CD14-positive monocyte (primary cell): Measurements from ENCODE around the gene MT1X. TPM values are rescaled to one million over a fixed set of nuclear protein-coding genes. Genes with fewer than 3 reads are reported as not detected.

Experiments used
- DNase-seq, 3 donors: peaks; one replicate each; pipeline ENCODE4 v3.0.0-alpha.2; 2011 to 2022
- H2AFZ ChIP-seq: 2 replicates; pipeline ENCODE4 v1.6.0; 2012; ENCODE audit warnings: mild to moderate bottlenecking, low read depth, low read length, inconsistent platforms; ENCODE audit not compliant: insufficient read depth, poor library complexity, severe bottlenecking
- H3K27ac ChIP-seq, 2 donors: 1 replicate in 1 of 2; 2 replicates in 1 of 2; pipeline ENCODE4 v1.5.1; 2012 to 2013; ENCODE audit warnings: low read length in 2 of 2, control low read depth in 1 of 2, inconsistent platforms in 1 of 2, low read depth in 1 of 2, mild to moderate bottlenecking in 1 of 2
- H3K27me3 ChIP-seq, 2 donors: one replicate each; pipeline versions ENCODE4 v1.6.0 to v1.6.1; 2011 to 2013; ENCODE audit warnings: low read length in 2 of 2; ENCODE audit not compliant: control insufficient read depth in 2 of 2, insufficient read depth in 2 of 2
- H3K36me3 ChIP-seq, 2 donors: replicated peaks in 1 of 2; 1 replicate in 1 of 2; 2 replicates in 1 of 2; pipeline versions ENCODE4 v1.5.1 to v1.6.1; 2012 to 2013; ENCODE audit warnings: low read length in 2 of 2, control low read depth in 1 of 2, inconsistent platforms in 1 of 2, mild to moderate bottlenecking in 1 of 2; ENCODE audit not compliant: insufficient read depth in 2 of 2, control insufficient read depth in 1 of 2
- H3K4me1 ChIP-seq, 2 donors: 1 replicate in 1 of 2; 2 replicates in 1 of 2; pipeline versions ENCODE4 v1.5.1 to v1.6.1; 2012 to 2013; ENCODE audit warnings: low read length in 2 of 2, control low read depth in 1 of 2, inconsistent platforms in 1 of 2, mild to moderate bottlenecking in 1 of 2, moderate library complexity in 1 of 2; ENCODE audit not compliant: insufficient read depth in 2 of 2, control insufficient read depth in 1 of 2
- H3K4me2 ChIP-seq: replicated peaks from 2 replicates; pipeline ENCODE3; 2012; ENCODE audit warnings: low read length, moderate library complexity, mild to moderate bottlenecking; ENCODE audit not compliant: poor library complexity, severe bottlenecking; ENCODE audit errors: extremely low read depth
- H3K4me3 ChIP-seq, 3 experiments: fragments of 200-600 bp in 1 of 3; sonication (generic) in 1 of 3; replicated peaks in 1 of 3; 1 replicate in 2 of 3; 2 replicates in 1 of 3; pipeline ENCODE4 v1.5.1; 2011 to 2013; ENCODE audit warnings: low read length in 3 of 3, mild to moderate bottlenecking in 3 of 3, control low read depth in 2 of 3, low read depth in 2 of 3, inconsistent platforms in 1 of 3, moderate library complexity in 1 of 3
- H3K79me2 ChIP-seq: 2 replicates; pipeline ENCODE4 v1.6.0; 2012; ENCODE audit warnings: mild to moderate bottlenecking, control low read depth, inconsistent platforms, low read length, moderate library complexity; ENCODE audit not compliant: insufficient read depth
- H3K9ac ChIP-seq: 2 replicates; pipeline ENCODE4 v1.6.0; 2017; ENCODE audit warnings: low read length, mild to moderate bottlenecking; ENCODE audit not compliant: insufficient read depth, poor library complexity, severe bottlenecking
- H3K9me3 ChIP-seq, 2 donors: replicated peaks in 1 of 2; 1 replicate in 1 of 2; 2 replicates in 1 of 2; pipeline versions ENCODE4 v1.5.1 to v1.6.1; 2012 to 2013; ENCODE audit warnings: low read length in 2 of 2, control low read depth in 1 of 2; ENCODE audit not compliant: control insufficient read depth in 1 of 2, insufficient read depth in 1 of 2
- H4K20me1 ChIP-seq: 2 replicates; pipeline ENCODE4 v1.6.0; 2012; ENCODE audit warnings: mild to moderate bottlenecking, low read length, control low read depth, moderate library complexity; ENCODE audit not compliant: insufficient read depth
- H3K27ac Mint-ChIP-seq, 7 donors: one replicate each; pipeline ENCODE4 v1.8.0; 2020; ENCODE audit warnings: mild to moderate bottlenecking in 7 of 7, mixed read lengths in 7 of 7, moderate library complexity in 6 of 7, inconsistent platforms in 2 of 7
- H3K27me3 Mint-ChIP-seq, 3 donors: one replicate each; pipeline ENCODE4 v1.8.0; 2021 to 2022; ENCODE audit warnings: low read depth in 3 of 3, mild to moderate bottlenecking in 3 of 3, mixed read lengths in 3 of 3, moderate library complexity in 3 of 3, inconsistent platforms in 1 of 3
- H3K36me3 Mint-ChIP-seq, 2 donors: one replicate each; pipeline ENCODE4 v1.8.0; 2020; ENCODE audit warnings: mixed read lengths in 2 of 2, inconsistent platforms in 1 of 2, mild to moderate bottlenecking in 1 of 2
- H3K4me1 Mint-ChIP-seq: one replicate; pipeline ENCODE4 v1.8.0; 2020; ENCODE audit warnings: mild to moderate bottlenecking, mixed read lengths
- H3K4me3 Mint-ChIP-seq, 2 donors: one replicate each; pipeline ENCODE4 v1.8.0; 2020; ENCODE audit warnings: mild to moderate bottlenecking in 2 of 2, mixed read lengths in 2 of 2, moderate library complexity in 1 of 2
- H3K9me3 Mint-ChIP-seq, 7 donors: one replicate each; pipeline ENCODE4 v1.8.0; 2020 to 2022; ENCODE audit warnings: mixed read lengths in 7 of 7, mild to moderate bottlenecking in 6 of 7, moderate library complexity in 6 of 7, inconsistent platforms in 2 of 7
- CTCF ChIP-seq: fragments of 200-600 bp; IDR thresholded peaks from one replicate; pipeline ENCODE4 v1.8.0; 2022; ENCODE audit warnings: antibody characterized with exemption, mild to moderate bottlenecking
- WGBS: methylation state at CpG from one replicate; pipeline ENCODE4 v1.1.5; 2013; ENCODE audit warnings: missing lambda C conversion rate; ENCODE audit not compliant: insufficient coverage; 5-methylcytosine and 5-hydroxymethylcytosine counted together
- intact Hi-C, 2 donors: fragments of 100-400 bp; cut with micrococcal nuclease; formaldehyde crosslinking; loops; one replicate each; pipeline versions ENCODE4 v1.15.0 to v1.15.1; 2023
- polyA plus RNA-seq, 3 donors: library from polyadenylated mRNA; depleted of rRNA in 1 of 3; unstranded in 2 of 3; stranded (reverse) in 1 of 3; fragments of 300-500 nt in 2 of 3; fragments of >200 nt in 1 of 3; fragmentation: Illumina TruSeq in 2 of 3; gene quantifications; 1 replicate in 2 of 3; 2 replicates in 1 of 3; pipeline ENCODE4 v1.2.3, GENCODE V29; 2012 to 2021

MT1X gene
- polyA plus RNA-seq, 3 donors, result 34.5 to 87.9 (median 55.4) TPM

DNA sequence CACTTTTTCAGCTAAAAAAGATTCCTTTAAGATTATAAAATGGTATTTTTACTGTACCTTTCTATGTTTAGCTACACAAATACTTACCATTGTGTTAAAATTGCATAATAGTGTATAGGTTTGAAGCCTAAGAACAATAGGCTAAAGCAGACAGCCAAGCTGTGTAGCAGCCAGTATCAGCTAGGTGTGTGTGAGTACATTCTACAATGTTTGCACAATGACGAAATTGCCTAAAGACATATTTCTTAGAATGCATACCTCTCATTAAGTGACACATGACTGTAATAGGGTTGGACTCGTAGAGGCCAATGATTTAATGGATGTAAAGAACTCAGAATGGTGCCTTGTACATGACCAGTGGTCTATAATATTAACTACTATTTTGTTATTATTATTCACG, 32.5 kb upstream of the MT1X start:
- H3K27me3 Mint-ChIP-seq, result peaks cover 50 to 71% (median 51%) of the 10 kb centered on the region in 3 donors
- no peak overlapping the region for H3K9ac ChIP-seq
- no peak overlapping the region for H3K4me2 ChIP-seq

GRCh38 chr16:56651586-56651985, 30.7 kb upstream of the MT1X start, which contains the start of gene MT1B:
MT1B (plus strand) TSS chr16:56651886; CDS start chr16:56651954, 68 bp downstream.
- Mint-ChIP-seq H3K36me3 (no peaks in the 10 kb centered on the region), H3K9me3 (peaks cover 0 to 6% (median 0%) of the 10 kb centered on the region in 7 donors), H3K4me1 (peaks cover 2% of the 10 kb centered on the region), H3K4me3 (no peak within 1 kb of the TSS), H3K27ac (peak within 1 kb of the TSS in 2 of 7 donors; percentile 33 to 41), H3K27me3 (peaks cover 39 to 57% (median 43%) of the 10 kb centered on the region in 3 donors)
- TF ChIP-seq CTCF, result no peak
- no peak within 1 kb of the TSS for H3K4me3 ChIP-seq
- no peaks in the 10 kb centered on the region for H3K4me1 ChIP-seq
- H2AFZ ChIP-seq, result no peak within 1 kb of the TSS
- H3K36me3 ChIP-seq, result no peaks in the 10 kb centered on the region
- no peak within 1 kb of the TSS for H3K27ac ChIP-seq
- no peaks in the 10 kb centered on the region for H3K79me2 ChIP-seq
- peaks cover 0 to 5% of the 10 kb centered on the region in 2 donors for H3K9me3 ChIP-seq
- peaks cover 12 to 42% of the 10 kb centered on the region in 2 donors for H3K27me3 ChIP-seq
- H3K4me2 ChIP-seq, result no peak within 1 kb of the TSS
- H4K20me1 ChIP-seq, result no peaks in the 10 kb centered on the region
- intact Hi-C loops, result no loop called here
- no peak within 1 kb of the TSS for H3K9ac ChIP-seq
- no peak for DNase-seq
- 92% methylated on average over 6 of the region's 7 CpGs for WGBS

More for the DNA sequence above, 32.5 kb upstream of the MT1X start:
- no peak for TF ChIP-seq CTCF
- H2AFZ ChIP-seq, result no peak overlapping the region
- no peak for DNase-seq
- Mint-ChIP-seq H3K27ac (no peak overlapping the region), H3K4me3 (no peak overlapping the region), H3K4me1 (peaks cover 2% of the 10 kb centered on the region), H3K9me3 (peaks cover 0 to 6% (median 0%) of the 10 kb centered on the region in 7 donors), H3K36me3 (no peaks in the 10 kb centered on the region)
- WGBS, result no CpG with 5 or more reads among the region's 3 CpGs
- H3K27ac ChIP-seq, result no peak overlapping the region
- H3K79me2 ChIP-seq, result no peaks in the 10 kb centered on the region
- peaks cover 27 to 59% of the 10 kb centered on the region in 2 donors for H3K27me3 ChIP-seq
- no peak overlapping the region for H3K4me3 ChIP-seq
- peaks cover 0 to 5% of the 10 kb centered on the region in 2 donors for H3K9me3 ChIP-seq
- intact Hi-C loops, result no loop called here
- H3K4me1 ChIP-seq, result no peaks in the 10 kb centered on the region
- no peaks in the 10 kb centered on the region for H4K20me1 ChIP-seq
- no peaks in the 10 kb centered on the region for H3K36me3 ChIP-seq
